HepG2 (cell line): Measurements from ENCODE around the gene ZCCHC7. TPM values are rescaled to one million over a fixed set of nuclear protein-coding genes. Genes with fewer than 3 reads are reported as not detected.

ENCODE experiments used
- ATAC-seq: fragments of 200-7000 bp; cut with Tn5 transposase; 3 replicates; pipeline ENCODE4 v1.9.1; 2020; ENCODE audit warnings: mild to moderate bottlenecking, moderate library complexity
- BruUV-seq: library from RNA; stranded (reverse); fragments of 400-500 nt; replicated peaks from 2 replicates; lab custom pipeline; 2021; lab: Mats Ljungman, UMichigan
- CTCF ChIA-PET: fragments of 300-600 bp; formaldehyde crosslinking; extraction: SDS; loops from one replicate; lab custom pipeline; 2021; ENCODE audit warnings: low total read pairs, inconsistent platforms, low intra/inter-chr PET ratio; lab: Yijun Ruan, JAX
- POLR2A ChIA-PET: fragments of 350-600 bp; sonication (Branson Sonifier 250); formaldehyde crosslinking; loops from one replicate; lab custom pipeline; 2020; ENCODE audit warnings: antibody characterized with exemption, inconsistent platforms; lab: Yijun Ruan, JAX
- DNase-seq: peaks from one replicate; pipeline ENCODE4 v3.0.0-alpha.2; 2015; ENCODE audit warnings: low spot score
- FAIRE-seq: peaks from 3 replicates; lab custom pipeline; 2011; peaks lifted over from hg19 to GRCh38; lab: Jason Lieb, UNC
- H2AFZ ChIP-seq: one replicate; pipeline ENCODE4 v1.6.1; 2011; ENCODE audit warnings: low read length, inconsistent platforms
- H3K27ac ChIP-seq: fragments of 300-600 bp; 3 replicates; pipeline ENCODE4 v1.8.0; 2011; ENCODE audit warnings: mixed run types, mild to moderate bottlenecking, mixed read lengths, low read length, inconsistent platforms; ENCODE audit not compliant: insufficient read depth; ENCODE audit errors: extremely low read length
- H3K27me3 ChIP-seq, 2 experiments: fragments of 200-600 bp in 1 of 2; 2 replicates in 1 of 2; 3 replicates in 1 of 2; pipeline versions ENCODE4 v1.6.0 to v1.8.0; 2011; ENCODE audit warnings: low read length in 2 of 2, mild to moderate bottlenecking in 2 of 2, moderate library complexity in 2 of 2, inconsistent platforms in 1 of 2; ENCODE audit not compliant: insufficient read depth in 2 of 2, control insufficient read depth in 1 of 2
- H3K36me3 ChIP-seq, 2 experiments: fragments of 200-600 bp in 1 of 2; replicated peaks in 1 of 2; 2 replicates in 1 of 2; 3 replicates in 1 of 2; pipeline versions ENCODE4 v1.5.1 to v1.8.0; 2011; ENCODE audit warnings: low read length in 2 of 2, inconsistent platforms in 1 of 2; ENCODE audit not compliant: insufficient read depth in 2 of 2, control insufficient read depth in 1 of 2
- H3K4me1 ChIP-seq: 2 replicates; pipeline ENCODE4 v1.5.1; 2012; ENCODE audit warnings: low read length, inconsistent platforms; ENCODE audit not compliant: insufficient read depth
- H3K4me2 ChIP-seq: 2 replicates; pipeline ENCODE4 v1.6.0; 2011; ENCODE audit warnings: low read depth, low read length, inconsistent platforms
- H3K4me3 ChIP-seq, 3 experiments: fragments of 200-600 bp in 1 of 3; sonication (generic), shearing (Covaris generic) in 1 of 3; replicated peaks in 1 of 3; 2 replicates each; pipeline ENCODE4 v1.5.1; 2011 to 2016; ENCODE audit warnings: low read length in 3 of 3, inconsistent platforms in 2 of 3, low read depth in 2 of 3, mild to moderate bottlenecking in 2 of 3, control low read depth in 1 of 3, mixed read lengths in 1 of 3; ENCODE audit not compliant: insufficient read depth in 1 of 3
- H3K79me2 ChIP-seq: one replicate; pipeline ENCODE4 v1.6.1; 2011; ENCODE audit warnings: low read length, inconsistent platforms; ENCODE audit not compliant: insufficient read depth
- H3K9ac ChIP-seq: 2 replicates; pipeline ENCODE4 v1.6.0; 2011; ENCODE audit warnings: mild to moderate bottlenecking, low read depth, low read length, inconsistent platforms; ENCODE audit not compliant: insufficient read depth
- H3K9me3 ChIP-seq: 2 replicates; pipeline ENCODE4 v1.5.1; 2012; ENCODE audit warnings: mild to moderate bottlenecking, low read length
- H4K20me1 ChIP-seq: 2 replicates; pipeline ENCODE4 v1.6.0; 2011; ENCODE audit warnings: inconsistent platforms, mild to moderate bottlenecking, low read length, moderate library complexity; ENCODE audit not compliant: insufficient read depth
- MAFF ChIP-seq: IDR thresholded peaks from 2 replicates; pipeline ENCODE4 v1.6.1; 2011; ENCODE audit warnings: low read depth, low read length, improper control_type of control experiment
- MAFK ChIP-seq, 2 experiments: IDR thresholded peaks in 1 of 2; conservative IDR thresholded peaks in 1 of 2; 2 replicates each; pipeline ENCODE4 v1.6.1; 2011; ENCODE audit warnings: improper control_type of control experiment in 2 of 2, low read length in 2 of 2
- PRMT3 ChIP-seq: sonication (generic); formaldehyde crosslinking; IDR thresholded peaks from 2 replicates; pipeline ENCODE4 v1.8.1; 2022; ENCODE audit warnings: low read depth, mild to moderate bottlenecking, moderate library complexity, missing genetic modification reagents, borderline replicate concordance
- SPEN ChIP-seq: sonication (generic); formaldehyde crosslinking; IDR thresholded peaks from 2 replicates; pipeline ENCODE4 v1.5.1; 2020; ENCODE audit warnings: low read depth, mild to moderate bottlenecking, missing genetic modification reagents
- U2AF2 ChIP-seq: fragments of 200-400 bp; formaldehyde crosslinking; IDR thresholded peaks from 2 replicates; pipeline ENCODE4 v1.6.1; 2017; ENCODE audit warnings: low read depth, mild to moderate bottlenecking, low read length
- ZNF143 ChIP-seq: sonication (generic); formaldehyde crosslinking; IDR thresholded peaks from 2 replicates; pipeline ENCODE4 v1.4.0; 2020; ENCODE audit warnings: missing genetic modification reagents
- ZNF33B ChIP-seq: sonication (generic); formaldehyde crosslinking; IDR thresholded peaks from 2 replicates; pipeline ENCODE4 v1.5.1; 2020; ENCODE audit warnings: mild to moderate bottlenecking, missing genetic modification reagents
- WGBS: methylation state at CpG from one replicate; pipeline ENCODE4 v1.1.6; 2017; ENCODE audit warnings: low lambda C conversion rate; 5-methylcytosine and 5-hydroxymethylcytosine counted together
- in situ Hi-C: cut with HindIII; loops from 2 replicates; pipeline ENCODE4 v1.10.0; 2017; ENCODE audit warnings: low pct_unique_long_range_greater_than_20kb; ENCODE audit not compliant: extremely low pct_ligation_motif_present
- intact Hi-C: fragments of 100-400 bp; cut with micrococcal nuclease; formaldehyde crosslinking; loops from one replicate; pipeline ENCODE4 v1.10.0; 2022; ENCODE audit not compliant: unreplicated experiment
- polyA plus RNA-seq, 8 experiments: library from polyadenylated mRNA; depleted of rRNA in 3 of 8; stranded (reverse) in 7 of 8; unstranded in 1 of 8; fragments of >200 nt; fragmentation: Illumina TruSeq in 4 of 8; extraction: Trizol in 4 of 8; gene quantifications; 2 replicates each; pipeline versions ENCODE4 v1.2.1 to v1.2.3, GENCODE V29; 2011 to 2016; ENCODE audit warnings: low read depth in 4 of 8, missing spikeins in 1 of 8, mixed read lengths in 1 of 8; ENCODE audit not compliant: insufficient read depth in 1 of 8
- total RNA-seq, 5 experiments: library from RNA; depleted of rRNA; stranded (reverse); fragments of >200 nt; fragmentation: Illumina TruSeq; extraction: Trizol; gene quantifications; 2 replicates each; pipeline ENCODE4 v1.2.3, GENCODE V29; 2016; ENCODE audit warnings: low read depth in 1 of 5
- TF ChIP-seq, protein P1 (sequence below): sonication (generic); formaldehyde crosslinking; IDR thresholded peaks from 2 replicates; pipeline ENCODE4 v1.9.0; 2021; ENCODE audit warnings: missing genetic modification reagents, borderline replicate concordance

Gene ZCCHC7
- total and polyA plus RNA-seq, 2 of the 13 experiments (the other 11 are each of a cell fraction or from before 2014, with no cell fraction given) = 13.6 to 19.3 TPM

DNA sequence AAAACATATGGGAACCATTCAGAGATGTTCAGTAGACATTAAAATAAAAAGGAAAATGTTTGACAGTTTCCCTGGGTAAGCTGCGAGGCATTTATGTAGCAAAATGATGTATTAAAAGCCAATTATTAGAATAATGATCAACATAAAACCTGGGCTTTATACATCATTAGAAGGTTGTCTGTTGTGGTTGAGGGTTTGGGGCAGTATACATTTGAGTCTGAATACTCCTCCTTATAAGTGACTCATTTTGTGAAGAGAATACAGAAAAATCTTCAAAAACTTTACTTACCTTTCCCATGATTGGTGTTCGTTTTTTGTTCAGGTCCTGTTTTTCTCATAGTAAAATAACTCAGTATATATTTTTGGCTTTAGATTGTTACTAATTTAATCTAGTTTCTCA, 119.5 kb downstream of the ZCCHC7 start:
- no TSS peak for BruUV-seq
- in situ Hi-C loops = no loop called here

DNA sequence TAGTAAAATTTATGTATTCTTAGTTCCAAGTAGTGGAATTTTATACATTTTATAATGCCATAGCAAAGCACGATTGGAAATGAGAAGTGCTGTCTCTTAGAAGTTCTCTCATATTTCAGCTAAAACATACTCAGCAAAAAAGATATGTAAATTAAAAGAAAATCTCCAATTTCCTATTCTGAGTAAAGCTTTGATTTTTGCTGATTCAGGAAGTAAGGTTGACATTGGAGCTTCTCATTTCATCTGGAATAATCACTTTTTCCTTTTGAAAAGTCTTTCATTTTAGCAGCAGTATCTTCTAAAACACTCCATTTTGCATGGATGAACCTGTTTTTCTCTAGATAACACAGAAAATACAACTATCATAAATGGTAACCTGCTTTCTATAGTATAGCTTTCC, 121.0 kb downstream of the ZCCHC7 start:
- Histone ChIP-seq H3K4me3 (no peak overlapping the region), H4K20me1 (no peaks in the 10 kb centered on the region), H3K4me1 (peaks cover 19% of the 10 kb centered on the region), H3K36me3 (no peaks in the 10 kb centered on the region), H3K4me2 (no peak overlapping the region), H2AFZ (no peak overlapping the region), H3K9me3 (no peaks in the 10 kb centered on the region), H3K27me3 (no peaks in the 10 kb centered on the region), H3K79me2 (peaks cover 3% of the 10 kb centered on the region), H3K27ac (no peak overlapping the region), H3K9ac (no peak overlapping the region)
- in situ Hi-C loops (no loop called here), intact Hi-C loops (no loop called here)
- WGBS = 93% methylated on average over 1 of the region's 1 CpG
- TF ChIP-seq, protein P1, sequence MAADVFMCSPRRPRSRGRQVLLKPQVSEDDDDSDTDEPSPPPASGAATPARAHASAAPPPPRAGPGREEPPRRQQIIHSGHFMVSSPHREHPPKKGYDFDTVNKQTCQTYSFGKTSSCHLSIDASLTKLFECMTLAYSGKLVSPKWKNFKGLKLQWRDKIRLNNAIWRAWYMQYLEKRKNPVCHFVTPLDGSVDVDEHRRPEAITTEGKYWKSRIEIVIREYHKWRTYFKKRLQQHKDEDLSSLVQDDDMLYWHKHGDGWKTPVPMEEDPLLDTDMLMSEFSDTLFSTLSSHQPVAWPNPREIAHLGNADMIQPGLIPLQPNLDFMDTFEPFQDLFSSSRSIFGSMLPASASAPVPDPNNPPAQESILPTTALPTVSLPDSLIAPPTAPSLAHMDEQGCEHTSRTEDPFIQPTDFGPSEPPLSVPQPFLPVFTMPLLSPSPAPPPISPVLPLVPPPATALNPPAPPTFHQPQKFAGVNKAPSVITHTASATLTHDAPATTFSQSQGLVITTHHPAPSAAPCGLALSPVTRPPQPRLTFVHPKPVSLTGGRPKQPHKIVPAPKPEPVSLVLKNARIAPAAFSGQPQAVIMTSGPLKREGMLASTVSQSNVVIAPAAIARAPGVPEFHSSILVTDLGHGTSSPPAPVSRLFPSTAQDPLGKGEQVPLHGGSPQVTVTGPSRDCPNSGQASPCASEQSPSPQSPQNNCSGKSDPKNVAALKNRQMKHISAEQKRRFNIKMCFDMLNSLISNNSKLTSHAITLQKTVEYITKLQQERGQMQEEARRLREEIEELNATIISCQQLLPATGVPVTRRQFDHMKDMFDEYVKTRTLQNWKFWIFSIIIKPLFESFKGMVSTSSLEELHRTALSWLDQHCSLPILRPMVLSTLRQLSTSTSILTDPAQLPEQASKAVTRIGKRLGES (CRISPR knock-in tag) = no peak
- TF ChIP-seq MAFK (conservative IDR thresholded peaks at IDR 0.05 in 1 of 2, IDR thresholded peaks at IDR 0.05 in 1 of 2; ENCODE audit: low read length in 2 of 2) (peak; percentile 84 to 90), MAFF (peak; percentile 87)
- ChIA-PET CTCF (no interaction called here), POLR2A (no interaction called here)
- no peak for DNase-seq
- FAIRE-seq = no peak
- no TSS peak for BruUV-seq
- no peak for ATAC-seq

More for the DNA sequence above, 119.5 kb downstream of the ZCCHC7 start:
- no peaks in the 10 kb centered on the region for H3K36me3 ChIP-seq
- H3K9ac ChIP-seq = no peak overlapping the region
- no peak overlapping the region for H3K4me2 ChIP-seq
- intact Hi-C loops = no loop called here
- TF ChIP-seq PRMT3 (CRISPR knock-in tag) (no peak), ZNF143 (no peak), U2AF2 (no peak), SPEN (CRISPR knock-in tag) (no peak), ZNF33B (CRISPR knock-in tag) (no peak)
- ChIA-PET CTCF (no interaction called here), POLR2A (no interaction called here)
- FAIRE-seq (no peak), ATAC-seq (no peak), DNase-seq (no peak)
- H3K9me3 ChIP-seq = no peaks in the 10 kb centered on the region
- no peak overlapping the region for H3K4me3 ChIP-seq
- no peaks in the 10 kb centered on the region for H4K20me1 ChIP-seq
- H3K79me2 ChIP-seq = peaks cover 3% of the 10 kb centered on the region
- WGBS = 94% methylated on average over 2 of the region's 2 CpGs
- no peak overlapping the region for H2AFZ ChIP-seq
- H3K27me3 ChIP-seq = no peaks in the 10 kb centered on the region
- peaks cover 19% of the 10 kb centered on the region for H3K4me1 ChIP-seq
- H3K27ac ChIP-seq = no peak overlapping the region
